ENCODE measurements around the gene WDR6. TPM values are rescaled to one million over a fixed set of nuclear protein-coding genes. Genes with fewer than 3 reads are reported as not detected.

The WDR6 gene
- total RNA-seq, 1 experiment from 2014 or later, result 88.5 TPM

DNA sequence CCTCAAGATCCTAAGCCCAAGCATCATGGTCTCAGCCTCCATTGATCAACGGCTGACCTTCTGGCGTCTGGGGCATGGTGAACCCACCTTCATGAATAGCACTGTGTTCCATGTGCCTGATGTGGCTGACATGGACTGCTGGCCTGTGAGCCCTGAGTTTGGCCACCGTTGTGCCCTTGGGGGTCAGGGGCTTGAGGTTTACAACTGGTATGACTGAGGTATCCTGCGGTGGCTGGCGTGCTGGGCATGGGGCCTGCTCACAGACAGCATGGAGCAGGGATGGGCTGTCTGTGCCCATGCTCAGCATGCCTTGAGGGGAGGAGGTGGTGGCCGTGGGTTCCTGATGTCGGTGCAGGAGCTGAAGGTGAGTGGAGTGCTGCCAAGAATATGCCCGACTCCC lies 7.9 kb downstream of the WDR6 start:
- TF ChIP-seq, protein P1, sequence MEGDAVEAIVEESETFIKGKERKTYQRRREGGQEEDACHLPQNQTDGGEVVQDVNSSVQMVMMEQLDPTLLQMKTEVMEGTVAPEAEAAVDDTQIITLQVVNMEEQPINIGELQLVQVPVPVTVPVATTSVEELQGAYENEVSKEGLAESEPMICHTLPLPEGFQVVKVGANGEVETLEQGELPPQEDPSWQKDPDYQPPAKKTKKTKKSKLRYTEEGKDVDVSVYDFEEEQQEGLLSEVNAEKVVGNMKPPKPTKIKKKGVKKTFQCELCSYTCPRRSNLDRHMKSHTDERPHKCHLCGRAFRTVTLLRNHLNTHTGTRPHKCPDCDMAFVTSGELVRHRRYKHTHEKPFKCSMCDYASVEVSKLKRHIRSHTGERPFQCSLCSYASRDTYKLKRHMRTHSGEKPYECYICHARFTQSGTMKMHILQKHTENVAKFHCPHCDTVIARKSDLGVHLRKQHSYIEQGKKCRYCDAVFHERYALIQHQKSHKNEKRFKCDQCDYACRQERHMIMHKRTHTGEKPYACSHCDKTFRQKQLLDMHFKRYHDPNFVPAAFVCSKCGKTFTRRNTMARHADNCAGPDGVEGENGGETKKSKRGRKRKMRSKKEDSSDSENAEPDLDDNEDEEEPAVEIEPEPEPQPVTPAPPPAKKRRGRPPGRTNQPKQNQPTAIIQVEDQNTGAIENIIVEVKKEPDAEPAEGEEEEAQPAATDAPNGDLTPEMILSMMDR (conservative IDR thresholded peaks at IDR 0.05; ENCODE audit: low read depth, low read length), result no peak
- TF ChIP-seq EZH2 (IDR thresholded peaks at IDR 0.05; ENCODE audit: borderline replicate concordance, low read depth, low read length, poor library complexity, severe bottlenecking), result no peak
- Histone ChIP-seq H3K4me1 (ENCODE audit: insufficient read depth, low read length, poor library complexity, severe bottlenecking) (no peaks in the 10 kb centered on the region), H3K4me3 (ENCODE audit: low read depth, low read length, poor library complexity, severe bottlenecking) (no peak overlapping the region), H3K27ac (ENCODE audit: low read depth, low read length, poor library complexity, severe bottlenecking) (no peak overlapping the region), H3K36me3 (ENCODE audit: insufficient read depth, low read length, poor library complexity, severe bottlenecking) (peaks cover 16% of the 10 kb centered on the region), H3K27me3 (replicated peaks; ENCODE audit: insufficient read depth, low read depth, low read length, poor library complexity) (no peaks in the 10 kb centered on the region), H3K9me3 (ENCODE audit: low read depth, low read length, poor library complexity, severe bottlenecking) (no peaks in the 10 kb centered on the region)
- intact Hi-C loops (cut with micrococcal nuclease; ENCODE audit: unreplicated experiment), result no loop called here
- POLR2A ChIA-PET (ENCODE audit: low non-redundant PET), result no interaction called here
- DNase-seq (ENCODE audit: low spot score), result no peak
- BruUV-seq (replicated peaks), result no TSS peak
- CTCF ChIA-PET, result no interaction called here

DNA sequence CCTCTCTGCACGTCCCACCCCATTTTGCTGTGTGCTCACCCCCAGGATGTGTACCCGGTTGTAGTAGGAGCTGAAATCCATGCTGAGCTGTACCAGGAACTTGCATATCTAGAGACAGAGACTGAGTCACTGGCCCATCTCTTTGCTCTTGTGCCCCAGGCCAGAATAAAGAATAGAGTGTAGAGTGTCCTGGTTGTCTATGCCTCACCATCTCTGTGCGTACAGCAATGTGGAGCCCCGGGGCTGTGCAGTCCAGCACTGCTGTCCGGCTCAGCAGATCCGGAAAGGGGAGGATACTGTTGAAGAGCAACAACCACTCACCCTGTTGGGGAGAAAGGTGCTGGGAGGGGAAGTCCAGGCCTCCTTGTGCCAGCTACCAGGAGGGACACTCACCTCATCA lies 8.6 kb downstream of the WDR6 start:
- intact Hi-C loops (cut with micrococcal nuclease; ENCODE audit: unreplicated experiment), result no loop called here
- BruUV-seq (replicated peaks), result no TSS peak
- TF ChIP-seq EZH2 (IDR thresholded peaks at IDR 0.05; ENCODE audit: borderline replicate concordance, low read depth, low read length, poor library complexity, severe bottlenecking), result no peak
- TF ChIP-seq, protein P1 (conservative IDR thresholded peaks at IDR 0.05; ENCODE audit: low read depth, low read length), result no peak
- POLR2A ChIA-PET (ENCODE audit: low non-redundant PET), result no interaction called here
- H3K36me3 ChIP-seq (ENCODE audit: insufficient read depth, low read length, poor library complexity, severe bottlenecking), result peaks cover 16% of the 10 kb centered on the region
- H3K4me3 ChIP-seq (ENCODE audit: low read depth, low read length, poor library complexity, severe bottlenecking), result no peak overlapping the region
- no peak overlapping the region for H3K27ac ChIP-seq (ENCODE audit: low read depth, low read length, poor library complexity, severe bottlenecking)
- CTCF ChIA-PET, result no interaction called here
- no peaks in the 10 kb centered on the region for H3K9me3 ChIP-seq (ENCODE audit: low read depth, low read length, poor library complexity, severe bottlenecking)
- H3K4me1 ChIP-seq (ENCODE audit: insufficient read depth, low read length, poor library complexity, severe bottlenecking), result no peaks in the 10 kb centered on the region
- DNase-seq (ENCODE audit: low spot score), result no peak
- H3K27me3 ChIP-seq (replicated peaks; ENCODE audit: insufficient read depth, low read depth, low read length, poor library complexity), result no peaks in the 10 kb centered on the region

DNA sequence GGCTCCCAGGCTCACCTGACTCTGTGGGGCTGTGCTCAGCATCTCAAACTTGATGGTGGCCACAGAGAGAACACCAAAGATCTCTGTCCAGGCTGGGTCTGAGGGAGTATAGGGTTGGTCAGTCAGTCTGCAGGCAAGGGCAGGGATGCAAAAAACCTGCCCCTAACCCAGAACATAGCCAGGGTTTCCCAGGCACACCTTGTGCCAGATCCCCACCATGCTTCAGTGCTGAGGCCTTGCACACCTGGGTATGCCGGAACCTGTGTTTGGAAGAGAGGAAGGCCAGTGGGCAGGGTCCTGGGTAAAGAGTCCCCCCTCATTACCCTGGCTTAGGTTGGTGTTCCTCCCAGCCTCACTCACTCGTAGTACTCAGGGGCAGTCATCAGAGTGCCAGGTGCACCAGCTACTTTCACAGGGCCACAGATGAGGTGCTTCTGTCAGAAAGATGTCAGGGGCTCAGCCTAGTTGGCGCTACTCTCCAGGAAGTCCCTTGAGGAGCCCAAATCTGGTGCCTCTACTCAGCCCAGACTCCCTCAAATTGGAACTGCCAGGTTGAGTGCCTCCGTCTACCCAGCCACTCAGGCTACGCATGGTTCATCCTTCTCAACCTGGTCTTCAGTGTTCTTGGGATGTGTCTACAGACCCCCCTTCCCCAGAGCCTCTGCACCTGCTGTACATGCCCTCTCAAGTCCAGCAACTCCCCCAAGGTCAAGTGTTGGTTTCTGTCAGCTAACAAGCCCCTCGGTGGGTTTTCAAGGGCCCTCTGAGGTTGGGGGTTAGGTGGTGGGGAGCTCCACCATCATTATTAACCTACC lies 9.4 kb downstream of the WDR6 start:
- TF ChIP-seq, protein P1 (conservative IDR thresholded peaks at IDR 0.05; ENCODE audit: low read depth, low read length), result no peak
- TF ChIP-seq EZH2 (IDR thresholded peaks at IDR 0.05; ENCODE audit: borderline replicate concordance, low read depth, low read length, poor library complexity, severe bottlenecking), result no peak
- peaks cover 16% of the 10 kb centered on the region for H3K36me3 ChIP-seq (ENCODE audit: insufficient read depth, low read length, poor library complexity, severe bottlenecking)
- no peaks in the 10 kb centered on the region for H3K9me3 ChIP-seq (ENCODE audit: low read depth, low read length, poor library complexity, severe bottlenecking)
- H3K27ac ChIP-seq (ENCODE audit: low read depth, low read length, poor library complexity, severe bottlenecking), result no peak overlapping the region
- intact Hi-C loops (cut with micrococcal nuclease; ENCODE audit: unreplicated experiment), result no loop called here
- no peak overlapping the region for H3K4me3 ChIP-seq (ENCODE audit: low read depth, low read length, poor library complexity, severe bottlenecking)
- POLR2A ChIA-PET (ENCODE audit: low non-redundant PET), result no interaction called here
- no TSS peak for BruUV-seq (replicated peaks)
- H3K4me1 ChIP-seq (ENCODE audit: insufficient read depth, low read length, poor library complexity, severe bottlenecking), result no peaks in the 10 kb centered on the region
- CTCF ChIA-PET, result no interaction called here
- H3K27me3 ChIP-seq (replicated peaks; ENCODE audit: insufficient read depth, low read depth, low read length, poor library complexity), result no peaks in the 10 kb centered on the region
- DNase-seq (ENCODE audit: low spot score), result no peak

Data from A673 (cell line).